ENCODE results near the gene GNGT1. TPM values are rescaled to one million over a fixed set of nuclear protein-coding genes. Genes with fewer than 3 reads are reported as not detected.

GNGT1 gene
- total RNA-seq, 2 donors from 2014 or later = not detected

DNA sequence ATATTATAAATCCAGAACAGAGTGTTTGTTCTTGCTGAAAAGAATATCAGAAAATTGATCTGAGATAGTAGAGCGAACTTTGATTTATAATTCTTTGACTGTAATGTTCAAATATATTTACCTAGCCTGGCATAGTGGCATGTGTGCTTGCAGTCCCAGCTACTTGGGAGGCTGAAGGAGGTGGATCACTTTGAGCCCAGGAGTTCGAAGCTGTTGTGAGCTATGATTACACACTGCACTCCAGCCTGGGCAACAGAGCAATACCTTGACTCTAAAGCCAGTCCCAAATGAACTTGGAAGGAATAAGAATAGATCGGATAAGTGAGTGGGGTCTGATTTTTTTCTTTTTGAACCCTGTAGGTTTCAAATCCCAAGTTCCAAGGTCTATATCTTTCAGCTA lies 38.7 kb downstream of the GNGT1 start:
- DNase-seq = no peak
- TF ChIP-seq, protein P1, sequence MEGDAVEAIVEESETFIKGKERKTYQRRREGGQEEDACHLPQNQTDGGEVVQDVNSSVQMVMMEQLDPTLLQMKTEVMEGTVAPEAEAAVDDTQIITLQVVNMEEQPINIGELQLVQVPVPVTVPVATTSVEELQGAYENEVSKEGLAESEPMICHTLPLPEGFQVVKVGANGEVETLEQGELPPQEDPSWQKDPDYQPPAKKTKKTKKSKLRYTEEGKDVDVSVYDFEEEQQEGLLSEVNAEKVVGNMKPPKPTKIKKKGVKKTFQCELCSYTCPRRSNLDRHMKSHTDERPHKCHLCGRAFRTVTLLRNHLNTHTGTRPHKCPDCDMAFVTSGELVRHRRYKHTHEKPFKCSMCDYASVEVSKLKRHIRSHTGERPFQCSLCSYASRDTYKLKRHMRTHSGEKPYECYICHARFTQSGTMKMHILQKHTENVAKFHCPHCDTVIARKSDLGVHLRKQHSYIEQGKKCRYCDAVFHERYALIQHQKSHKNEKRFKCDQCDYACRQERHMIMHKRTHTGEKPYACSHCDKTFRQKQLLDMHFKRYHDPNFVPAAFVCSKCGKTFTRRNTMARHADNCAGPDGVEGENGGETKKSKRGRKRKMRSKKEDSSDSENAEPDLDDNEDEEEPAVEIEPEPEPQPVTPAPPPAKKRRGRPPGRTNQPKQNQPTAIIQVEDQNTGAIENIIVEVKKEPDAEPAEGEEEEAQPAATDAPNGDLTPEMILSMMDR (IDR thresholded peaks at IDR 0.05) = no peak
- no peak for TF ChIP-seq POLR2A (IDR thresholded peaks at IDR 0.05)
- no peaks in the 10 kb centered on the region for H3K36me3 ChIP-seq (replicated peaks in 1 of 2; ENCODE audit: insufficient read depth in 1 of 2, low read depth in 2 of 2)
- H3K4me3 ChIP-seq = no peak overlapping the region
- no peaks in the 10 kb centered on the region for H3K9me3 ChIP-seq
- intact Hi-C loops (cut with DNase I) = no loop called here
- 10 to 22% methylated on average over 3 of the region's 3 CpGs for WGBS, 2 donors
- no peak overlapping the region for H3K27ac ChIP-seq
- no peaks in the 10 kb centered on the region for H3K4me1 ChIP-seq
- no peak for ATAC-seq
- no peaks in the 10 kb centered on the region for H3K27me3 ChIP-seq

DNA sequence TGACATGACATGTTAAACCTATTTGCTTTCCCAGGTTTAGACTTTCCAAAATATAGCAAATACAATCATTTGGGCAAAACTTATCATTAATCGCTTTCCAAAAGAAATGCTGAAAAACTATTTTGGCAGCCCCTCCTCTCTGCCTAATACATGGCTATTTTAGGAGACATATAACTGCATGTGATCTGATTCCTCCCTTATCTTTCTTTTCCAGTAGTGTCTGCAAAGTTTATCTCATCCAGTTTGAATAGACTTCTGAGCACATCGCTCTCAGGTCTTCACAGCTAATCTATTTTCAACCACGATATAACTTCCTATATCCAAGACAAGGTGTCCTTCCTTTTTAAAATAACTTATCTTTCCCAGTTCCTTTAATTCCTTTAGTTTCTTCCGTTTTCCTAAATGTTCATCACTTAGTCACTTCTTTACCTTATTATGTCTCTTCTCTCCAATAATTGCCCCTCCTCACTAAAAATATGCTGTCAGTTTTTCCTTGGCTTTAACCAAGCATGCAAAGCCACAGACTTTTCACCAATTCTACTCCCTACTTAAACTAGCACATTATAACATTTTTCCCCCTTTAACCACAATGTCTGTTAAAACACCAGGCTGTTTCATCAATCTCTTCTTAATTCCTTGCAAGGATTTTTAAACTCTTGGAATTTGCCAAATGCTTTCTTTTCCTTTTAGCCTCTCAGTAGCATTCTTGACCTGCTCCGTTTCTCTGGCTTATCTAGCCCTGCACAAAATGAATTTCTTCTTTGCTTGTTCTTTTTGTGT lies 39.6 kb downstream of the GNGT1 start:
- no peaks in the 10 kb centered on the region for H3K36me3 ChIP-seq (replicated peaks in 1 of 2; ENCODE audit: insufficient read depth in 1 of 2, low read depth in 2 of 2)
- DNase-seq = no peak
- intact Hi-C loops (cut with DNase I) = no loop called here
- no peaks in the 10 kb centered on the region for H3K9me3 ChIP-seq
- no peaks in the 10 kb centered on the region for H3K27me3 ChIP-seq
- no peaks in the 10 kb centered on the region for H3K4me1 ChIP-seq
- H3K27ac ChIP-seq = no peak overlapping the region
- 66 to 68% methylated on average over 5 of the region's 5 CpGs for WGBS, 2 donors
- no peak overlapping the region for H3K4me3 ChIP-seq
- ATAC-seq = no peak
- TF ChIP-seq POLR2A (IDR thresholded peaks at IDR 0.05) = no peak
- TF ChIP-seq, protein P1 (IDR thresholded peaks at IDR 0.05) = no peak

DNA sequence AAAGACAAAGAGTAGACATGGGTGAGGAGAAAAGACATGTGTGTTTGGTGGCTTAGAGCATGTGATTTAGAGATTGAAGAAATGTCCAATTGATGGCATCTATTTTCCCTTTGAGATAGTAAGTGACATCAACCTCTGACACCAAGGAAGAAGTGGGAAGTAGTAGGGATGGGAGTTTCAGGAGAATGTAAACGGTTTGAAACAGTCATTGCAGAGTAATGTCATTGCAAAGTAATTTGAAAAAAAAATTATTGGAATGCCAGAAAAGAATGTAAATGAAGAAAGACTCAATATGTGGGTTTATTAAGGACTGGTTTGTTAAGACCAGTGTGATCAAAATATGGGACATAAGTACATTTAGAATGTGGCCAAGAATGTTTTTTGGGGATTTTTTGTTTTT lies 41.7 kb downstream of the GNGT1 start:
- TF ChIP-seq, protein P1 (IDR thresholded peaks at IDR 0.05) = no peak
- TF ChIP-seq POLR2A (IDR thresholded peaks at IDR 0.05) = no peak
- Histone ChIP-seq H3K9me3 (no peaks in the 10 kb centered on the region), H3K4me3 (no peak overlapping the region), H3K4me1 (no peaks in the 10 kb centered on the region), H3K27me3 (no peaks in the 10 kb centered on the region), H3K36me3 (replicated peaks in 1 of 2; ENCODE audit: insufficient read depth in 1 of 2, low read depth in 2 of 2) (no peaks in the 10 kb centered on the region), H3K27ac (no peak overlapping the region)
- 21 to 29% methylated on average over 1 of the region's 1 CpG for WGBS, 2 donors
- no peak for DNase-seq
- ATAC-seq = no peak
- intact Hi-C loops (cut with DNase I) = no loop called here

DNA sequence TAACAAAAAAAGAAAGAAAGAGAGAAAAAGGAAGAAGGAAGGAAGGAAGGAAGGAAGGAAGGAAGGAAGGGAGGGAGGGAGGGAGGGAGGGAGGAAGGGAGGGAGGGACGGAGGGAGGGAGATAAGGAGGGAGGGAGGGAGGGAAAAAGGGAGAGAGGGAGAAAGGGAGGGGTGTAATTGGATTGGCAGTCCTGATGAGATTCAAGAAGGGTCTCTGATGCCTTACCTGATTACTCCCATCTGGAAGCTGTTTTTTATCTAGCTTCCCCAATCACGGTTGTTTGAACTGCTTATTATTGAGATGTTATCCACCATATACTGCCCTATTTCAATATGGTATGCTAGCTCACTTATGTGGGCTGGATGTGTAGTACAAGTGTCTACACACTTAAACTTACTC lies 42.5 kb downstream of the GNGT1 start:
- DNase-seq (no peak), ATAC-seq (no peak)
- Histone ChIP-seq H3K27ac (no peak overlapping the region), H3K4me1 (no peaks in the 10 kb centered on the region), H3K9me3 (no peaks in the 10 kb centered on the region), H3K27me3 (no peaks in the 10 kb centered on the region), H3K36me3 (replicated peaks in 1 of 2; ENCODE audit: insufficient read depth in 1 of 2, low read depth in 2 of 2) (no peaks in the 10 kb centered on the region), H3K4me3 (no peak overlapping the region)
- intact Hi-C loops (cut with DNase I) = no loop called here
- WGBS, 2 donors = 55 to 57% methylated on average over 2 of the region's 2 CpGs
- TF ChIP-seq, protein P1 (IDR thresholded peaks at IDR 0.05) = no peak
- TF ChIP-seq POLR2A (IDR thresholded peaks at IDR 0.05) = no peak

DNA sequence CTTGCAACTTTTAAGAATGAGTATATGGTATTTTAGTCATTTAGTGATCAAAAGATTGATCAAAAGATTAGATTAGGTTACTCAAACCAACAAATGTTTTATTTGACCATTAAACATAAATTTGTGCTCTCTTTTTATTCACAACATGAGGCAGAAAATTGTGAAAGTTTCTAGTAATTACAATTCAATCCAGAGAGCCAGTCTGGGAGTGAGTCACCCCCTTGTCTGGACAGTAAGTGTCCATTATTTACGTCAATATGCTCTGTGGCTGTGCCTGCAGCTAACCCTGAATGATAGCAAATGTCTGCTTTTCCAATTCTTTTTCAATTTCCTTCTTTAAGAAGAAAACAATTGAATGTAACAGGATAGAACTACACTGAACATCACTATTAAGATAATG lies 43.1 kb downstream of the GNGT1 start:
- Histone ChIP-seq H3K27me3 (no peaks in the 10 kb centered on the region), H3K4me1 (no peaks in the 10 kb centered on the region), H3K4me3 (no peak overlapping the region), H3K27ac (no peak overlapping the region), H3K9me3 (no peaks in the 10 kb centered on the region), H3K36me3 (replicated peaks in 1 of 2; ENCODE audit: insufficient read depth in 1 of 2, low read depth in 2 of 2) (no peaks in the 10 kb centered on the region)
- DNase-seq (peak in 1 of 4 donors; percentile 2), ATAC-seq (no peak)
- TF ChIP-seq, protein P1 (IDR thresholded peaks at IDR 0.05) = no peak
- 58 to 60% methylated on average over 1 of the region's 1 CpG for WGBS, 2 donors
- intact Hi-C loops (cut with DNase I) = no loop called here

Measured in body of pancreas (tissue), 4 donors.